Activated naive CD8-positive, alpha-beta T cell (primary cell): ENCODE measurements around the gene PTGFRN.
"Not testable (repeated sequence)": the region's sequence is repeated elsewhere in the genome, so short reads cannot be mapped to it uniquely, and the experiment has no call there.

ENCODE experiments used
- H3K27ac Mint-ChIP-seq: one replicate; pipeline ENCODE4 v1.8.0; 2021; ENCODE audit warnings: mixed read lengths
- H3K27me3 Mint-ChIP-seq: one replicate; pipeline ENCODE4 v1.8.0; 2021; ENCODE audit warnings: mixed read lengths
- H3K36me3 Mint-ChIP-seq: one replicate; pipeline ENCODE4 v1.8.0; 2021; ENCODE audit warnings: mixed read lengths
- H3K4me1 Mint-ChIP-seq: one replicate; pipeline ENCODE4 v1.8.0; 2021; ENCODE audit warnings: low read depth, mixed read lengths
- H3K4me3 Mint-ChIP-seq: one replicate; pipeline ENCODE4 v1.8.0; 2021; ENCODE audit warnings: mild to moderate bottlenecking, mixed read lengths
- H3K9me3 Mint-ChIP-seq: one replicate; pipeline ENCODE4 v1.8.0; 2021; ENCODE audit warnings: low read depth, mixed read lengths

PTGFRN gene

GRCh38 chr1:116909512-116910378 lies at the start of gene PTGFRN:
TSS of gene PTGFRN (plus strand) at chr1:116909916. CDS start at chr1:116910204, 288 bp downstream.
- no peaks in the 10 kb centered on the region for H3K27me3 Mint-ChIP-seq
- peak within 1 kb of the TSS; percentile 28 for H3K27ac Mint-ChIP-seq
- H3K36me3 Mint-ChIP-seq = no peaks in the 10 kb centered on the region
- no peaks in the 10 kb centered on the region for H3K9me3 Mint-ChIP-seq
- peaks cover 2% of the 10 kb centered on the region for H3K4me1 Mint-ChIP-seq
- H3K4me3 Mint-ChIP-seq = peak within 1 kb of the TSS; percentile 82

- not testable (repeated sequence) for H3K36me3 Mint-ChIP-seq, H3K27me3 Mint-ChIP-seq, H3K4me3 Mint-ChIP-seq, H3K9me3 Mint-ChIP-seq, H3K27ac Mint-ChIP-seq, H3K4me1 Mint-ChIP-seq
These were observed 49.5 kb upstream of the PTGFRN start for GRCh38 chr1:116860167-116860566.

GRCh38 chr1:116861137-116861536 lies 48.6 kb upstream of the PTGFRN start:
- Mint-ChIP-seq H3K27me3 (no peaks in the 10 kb centered on the region), H3K4me3 (no peak overlapping the region), H3K4me1 (no peaks in the 10 kb centered on the region), H3K27ac (no peak overlapping the region), H3K36me3 (no peaks in the 10 kb centered on the region), H3K9me3 (no peaks in the 10 kb centered on the region)

- not testable (repeated sequence) for H3K9me3 Mint-ChIP-seq
These were observed 46.7 kb upstream of the PTGFRN start for GRCh38 chr1:116863031-116863430.

GRCh38 chr1:116866478-116866877 lies 43.2 kb upstream of the PTGFRN start:
- not testable (repeated sequence) for H3K4me3 Mint-ChIP-seq, H3K27ac Mint-ChIP-seq, H3K36me3 Mint-ChIP-seq, H3K4me1 Mint-ChIP-seq, H3K27me3 Mint-ChIP-seq, H3K9me3 Mint-ChIP-seq

More at GRCh38 chr1:116863031-116863430, 46.7 kb upstream of the PTGFRN start:
- H3K36me3 Mint-ChIP-seq, H3K4me3 Mint-ChIP-seq, H3K4me1 Mint-ChIP-seq, H3K27ac Mint-ChIP-seq, H3K27me3 Mint-ChIP-seq: not testable (repeated sequence)

GRCh38 chr1:116868385-116868784 lies 41.3 kb upstream of the PTGFRN start:
- Mint-ChIP-seq H3K4me1 (no peaks in the 10 kb centered on the region), H3K27me3 (no peaks in the 10 kb centered on the region), H3K9me3 (no peaks in the 10 kb centered on the region), H3K36me3 (peaks cover 5% of the 10 kb centered on the region), H3K27ac (no peak overlapping the region), H3K4me3 (no peak overlapping the region)

- Mint-ChIP-seq H3K27ac (no peak overlapping the region), H3K4me3 (no peak overlapping the region), H3K9me3 (no peaks in the 10 kb centered on the region), H3K4me1 (peaks cover 9% of the 10 kb centered on the region), H3K27me3 (no peaks in the 10 kb centered on the region), H3K36me3 (peaks cover 5% of the 10 kb centered on the region)
These were observed 40.1 kb upstream of the PTGFRN start for GRCh38 chr1:116869611-116870010.

- Mint-ChIP-seq H3K36me3 (peaks cover 5% of the 10 kb centered on the region), H3K27me3 (no peaks in the 10 kb centered on the region), H3K27ac (no peak overlapping the region), H3K9me3 (no peaks in the 10 kb centered on the region), H3K4me1 (peaks cover 16% of the 10 kb centered on the region), H3K4me3 (no peak overlapping the region)
These were observed 39.4 kb upstream of the PTGFRN start for GRCh38 chr1:116870300-116870699.

GRCh38 chr1:116871779-116872146 lies 38.0 kb upstream of the PTGFRN start:
- H3K9me3 Mint-ChIP-seq = no peaks in the 10 kb centered on the region
- peaks cover 5% of the 10 kb centered on the region for H3K36me3 Mint-ChIP-seq
- no peaks in the 10 kb centered on the region for H3K27me3 Mint-ChIP-seq
- peaks cover 24% of the 10 kb centered on the region for H3K4me1 Mint-ChIP-seq
- no peak overlapping the region for H3K27ac Mint-ChIP-seq
- H3K4me3 Mint-ChIP-seq = no peak overlapping the region

GRCh38 chr1:116873680-116874271 lies 35.9 kb upstream of the PTGFRN start:
- H3K9me3 Mint-ChIP-seq = no peaks in the 10 kb centered on the region
- no peak overlapping the region for H3K4me3 Mint-ChIP-seq
- H3K4me1 Mint-ChIP-seq = peaks cover 24% of the 10 kb centered on the region
- no peaks in the 10 kb centered on the region for H3K27me3 Mint-ChIP-seq
- peaks cover 5% of the 10 kb centered on the region for H3K36me3 Mint-ChIP-seq
- H3K27ac Mint-ChIP-seq = no peak overlapping the region

GRCh38 chr1:116874733-116875249 lies 34.9 kb upstream of the PTGFRN start:
- H3K27me3 Mint-ChIP-seq = no peaks in the 10 kb centered on the region
- peaks cover 5% of the 10 kb centered on the region for H3K36me3 Mint-ChIP-seq
- no peak overlapping the region for H3K27ac Mint-ChIP-seq
- no peaks in the 10 kb centered on the region for H3K9me3 Mint-ChIP-seq
- no peak overlapping the region for H3K4me3 Mint-ChIP-seq
- peaks cover 24% of the 10 kb centered on the region for H3K4me1 Mint-ChIP-seq

- peaks cover 24% of the 10 kb centered on the region for H3K4me1 Mint-ChIP-seq
- peaks cover 5% of the 10 kb centered on the region for H3K36me3 Mint-ChIP-seq
- no peak overlapping the region for H3K27ac Mint-ChIP-seq
- no peaks in the 10 kb centered on the region for H3K9me3 Mint-ChIP-seq
- H3K4me3 Mint-ChIP-seq = no peak overlapping the region
- no peaks in the 10 kb centered on the region for H3K27me3 Mint-ChIP-seq
These were observed 34.3 kb upstream of the PTGFRN start for GRCh38 chr1:116875391-116875790.

- H3K4me1 Mint-ChIP-seq = peaks cover 24% of the 10 kb centered on the region
- H3K4me3 Mint-ChIP-seq, H3K9me3 Mint-ChIP-seq, H3K27ac Mint-ChIP-seq, H3K36me3 Mint-ChIP-seq, H3K27me3 Mint-ChIP-seq: not testable (repeated sequence)
These were observed 33.8 kb upstream of the PTGFRN start for GRCh38 chr1:116875946-116876345.

GRCh38 chr1:116877141-116877818 lies 32.4 kb upstream of the PTGFRN start:
- H3K27ac Mint-ChIP-seq = no peak overlapping the region
- H3K9me3 Mint-ChIP-seq = no peaks in the 10 kb centered on the region
- no peak overlapping the region for H3K4me3 Mint-ChIP-seq
- H3K36me3 Mint-ChIP-seq = no peaks in the 10 kb centered on the region
- no peaks in the 10 kb centered on the region for H3K27me3 Mint-ChIP-seq
- H3K4me1 Mint-ChIP-seq = peaks cover 24% of the 10 kb centered on the region

- Mint-ChIP-seq H3K4me1 (peaks cover 19% of the 10 kb centered on the region), H3K9me3 (no peaks in the 10 kb centered on the region), H3K27me3 (no peaks in the 10 kb centered on the region), H3K27ac (no peak overlapping the region), H3K36me3 (no peaks in the 10 kb centered on the region), H3K4me3 (no peak overlapping the region)
These were observed 30.8 kb upstream of the PTGFRN start for GRCh38 chr1:116878804-116879477.
